ENCODE results near the gene EPB41L2.

EPB41L2 gene

GRCh38 chr6:130836055-130836640 lies 226.9 kb downstream of the EPB41L2 start:
- Histone ChIP-seq H3K4me3 (IDR thresholded peaks at IDR 0.05; ENCODE audit: insufficient read depth, low read depth, low read length) (no peak overlapping the region), H3K4me2 (no peak overlapping the region), H3K27me3 (ENCODE audit: insufficient read depth, low read depth) (no peaks in the 10 kb centered on the region), H4K20me1 (ENCODE audit: insufficient read depth) (no peaks in the 10 kb centered on the region), H3K4me1 (ENCODE audit: low read depth, poor library complexity, severe bottlenecking) (peaks cover 3% of the 10 kb centered on the region), H3K9ac (no peak overlapping the region), H2AFZ (ENCODE audit: low read depth) (no peak overlapping the region), H3K36me3 (ENCODE audit: insufficient read depth) (no peaks in the 10 kb centered on the region), H3K79me2 (ENCODE audit: insufficient read depth, low read depth) (no peaks in the 10 kb centered on the region), H3K27ac (no peak overlapping the region)
- no peak for TF ChIP-seq CTCF (conservative IDR thresholded peaks at IDR 0.05; ENCODE audit: low read depth, low read length)

GRCh38 chr6:130834482-130835251 lies 228.4 kb downstream of the EPB41L2 start:
- no peak for TF ChIP-seq CTCF (conservative IDR thresholded peaks at IDR 0.05; ENCODE audit: low read depth, low read length)
- H3K4me3 ChIP-seq (IDR thresholded peaks at IDR 0.05; ENCODE audit: insufficient read depth, low read depth, low read length), result no peak overlapping the region
- H3K9ac ChIP-seq, result no peak overlapping the region
- no peaks in the 10 kb centered on the region for H3K4me1 ChIP-seq (ENCODE audit: low read depth, poor library complexity, severe bottlenecking)
- H3K27me3 ChIP-seq (ENCODE audit: insufficient read depth, low read depth), result no peaks in the 10 kb centered on the region
- H3K27ac ChIP-seq, result no peak overlapping the region
- no peak overlapping the region for H3K4me2 ChIP-seq
- no peaks in the 10 kb centered on the region for H3K36me3 ChIP-seq (ENCODE audit: insufficient read depth)
- H2AFZ ChIP-seq (ENCODE audit: low read depth), result no peak overlapping the region
- no peaks in the 10 kb centered on the region for H3K79me2 ChIP-seq (ENCODE audit: insufficient read depth, low read depth)
- no peaks in the 10 kb centered on the region for H4K20me1 ChIP-seq (ENCODE audit: insufficient read depth)

- no peak overlapping the region for H3K4me3 ChIP-seq (IDR thresholded peaks at IDR 0.05; ENCODE audit: insufficient read depth, low read depth, low read length)
- H2AFZ ChIP-seq (ENCODE audit: low read depth), result no peak overlapping the region
- no peak overlapping the region for H3K9ac ChIP-seq
- H3K4me1 ChIP-seq (ENCODE audit: low read depth, poor library complexity, severe bottlenecking), result no peaks in the 10 kb centered on the region
- H3K4me2 ChIP-seq, result no peak overlapping the region
- no peak overlapping the region for H3K27ac ChIP-seq
- TF ChIP-seq CTCF (conservative IDR thresholded peaks at IDR 0.05; ENCODE audit: low read depth, low read length), result no peak
- no peaks in the 10 kb centered on the region for H3K36me3 ChIP-seq (ENCODE audit: insufficient read depth)
- H3K79me2 ChIP-seq (ENCODE audit: insufficient read depth, low read depth), result no peaks in the 10 kb centered on the region
- H4K20me1 ChIP-seq (ENCODE audit: insufficient read depth), result no peaks in the 10 kb centered on the region
- H3K27me3 ChIP-seq (ENCODE audit: insufficient read depth, low read depth), result no peaks in the 10 kb centered on the region
Measured at GRCh38 chr6:130833569-130833968, 229.5 kb downstream of the EPB41L2 start.

GRCh38 chr6:130831607-130832006 lies 231.4 kb downstream of the EPB41L2 start:
- no peaks in the 10 kb centered on the region for H3K36me3 ChIP-seq (ENCODE audit: insufficient read depth)
- H3K9ac ChIP-seq, result no peak overlapping the region
- no peak overlapping the region for H2AFZ ChIP-seq (ENCODE audit: low read depth)
- no peak for TF ChIP-seq CTCF (conservative IDR thresholded peaks at IDR 0.05; ENCODE audit: low read depth, low read length)
- H3K27ac ChIP-seq, result no peak overlapping the region
- no peaks in the 10 kb centered on the region for H3K79me2 ChIP-seq (ENCODE audit: insufficient read depth, low read depth)
- H4K20me1 ChIP-seq (ENCODE audit: insufficient read depth), result no peaks in the 10 kb centered on the region
- H3K27me3 ChIP-seq (ENCODE audit: insufficient read depth, low read depth), result no peaks in the 10 kb centered on the region
- no peak overlapping the region for H3K4me3 ChIP-seq (IDR thresholded peaks at IDR 0.05; ENCODE audit: insufficient read depth, low read depth, low read length)
- H3K4me1 ChIP-seq (ENCODE audit: low read depth, poor library complexity, severe bottlenecking), result no peaks in the 10 kb centered on the region
- H3K4me2 ChIP-seq, result no peak overlapping the region

Data from KMS-11 (cell line).